Urinary bladder (tissue), 4 donors: ENCODE results near the gene EPS8L2. TPM values are rescaled to one million over a fixed set of nuclear protein-coding genes. Genes with fewer than 3 reads are reported as not detected.
"Not testable (repeated sequence)": the region's sequence is repeated elsewhere in the genome, so short reads cannot be mapped to it uniquely, and the experiment has no call there.

Experiments used
- DNase-seq: peaks from one replicate; pipeline ENCODE4 v3.0.0-alpha.2; 2015; ENCODE audit errors: extremely low spot score
- H3K27ac ChIP-seq: one replicate; pipeline ENCODE4 v1.5.1; 2013; ENCODE audit warnings: low read depth, mild to moderate bottlenecking, moderate library complexity
- H3K36me3 ChIP-seq: one replicate; pipeline ENCODE4 v1.6.1; 2013; ENCODE audit warnings: mild to moderate bottlenecking, moderate library complexity; ENCODE audit not compliant: insufficient read depth
- H3K4me1 ChIP-seq: one replicate; pipeline ENCODE4 v1.6.1; 2013; ENCODE audit warnings: mild to moderate bottlenecking, moderate library complexity; ENCODE audit not compliant: insufficient read depth
- H3K4me3 ChIP-seq: one replicate; pipeline ENCODE4 v1.5.1; 2013; ENCODE audit warnings: low read depth, low read length
- WGBS: extraction: QIAGEN DNeasy Blood & Tissue Kit; methylation state at CpG from one replicate; pipeline ENCODE4 v1.1.7; 2013; 5-methylcytosine and 5-hydroxymethylcytosine counted together
- polyA plus RNA-seq: library from polyadenylated mRNA; stranded (reverse); fragments of 200-250 nt; gene quantifications from one replicate; pipeline ENCODE4 v1.2.3, GENCODE V29; 2013
- total RNA-seq: library from RNA; depleted of rRNA; stranded (reverse); fragments of >200 nt; gene quantifications from one replicate; pipeline ENCODE4 v1.2.3, GENCODE V29; 2014
- donor health status: healthy with polysubstance abuse.
- donor health status: healthy.

The EPS8L2 gene
- total and polyA plus RNA-seq, 2 donors, result 12.4 to 23.2 TPM

DNA sequence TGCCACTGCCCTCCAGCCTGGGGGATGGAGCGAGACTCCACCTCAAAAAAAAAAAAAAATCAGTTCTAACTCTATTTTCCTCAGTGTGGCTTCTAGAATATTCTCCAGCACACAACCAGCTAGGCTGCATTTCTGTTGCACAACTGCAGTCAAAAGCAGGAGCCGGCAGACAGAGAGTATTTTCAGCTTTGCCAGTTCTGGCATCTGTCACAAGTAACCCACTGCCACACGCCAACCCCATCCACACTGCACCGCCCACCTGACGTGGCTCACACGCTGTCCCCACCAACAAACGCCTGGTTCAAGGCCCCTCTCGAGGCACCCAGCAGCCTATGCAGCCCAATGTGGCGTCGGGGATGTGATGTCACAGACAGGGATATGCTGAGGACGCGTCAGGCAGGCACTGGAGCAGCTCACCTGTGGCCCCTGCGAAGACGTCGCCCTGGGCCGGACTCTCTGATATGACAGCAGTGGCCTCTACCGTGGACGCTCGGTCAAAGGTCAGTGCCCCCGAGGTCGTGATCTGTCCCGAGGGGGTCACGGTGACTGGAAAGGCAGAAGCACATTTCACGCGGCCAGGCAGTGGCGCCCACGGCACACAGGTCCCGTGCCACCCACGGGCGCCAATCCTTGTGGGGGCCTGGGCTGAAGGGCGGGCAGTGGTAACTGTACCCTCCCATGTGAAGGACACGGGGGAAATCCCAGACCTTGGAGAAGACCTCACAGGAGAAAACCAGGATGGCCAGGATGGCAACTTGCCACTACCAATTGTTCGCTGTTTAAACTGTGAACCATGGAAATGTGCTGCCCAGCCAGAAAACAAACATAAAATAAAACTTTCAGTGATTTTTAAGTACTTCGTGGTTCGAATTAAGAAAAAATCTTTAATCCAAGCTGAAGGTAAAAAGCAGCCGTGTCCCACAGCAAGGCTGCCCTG lies 26.5 kb upstream of the EPS8L2 start:
- H3K27ac ChIP-seq, result no peak overlapping the region
- DNase-seq, result no peak
- no peaks in the 10 kb centered on the region for H3K36me3 ChIP-seq
- H3K4me3 ChIP-seq, result no peak overlapping the region
- H3K4me1 ChIP-seq, result no peaks in the 10 kb centered on the region
- WGBS, result 94% methylated on average over 36 of the region's 36 CpGs

DNA sequence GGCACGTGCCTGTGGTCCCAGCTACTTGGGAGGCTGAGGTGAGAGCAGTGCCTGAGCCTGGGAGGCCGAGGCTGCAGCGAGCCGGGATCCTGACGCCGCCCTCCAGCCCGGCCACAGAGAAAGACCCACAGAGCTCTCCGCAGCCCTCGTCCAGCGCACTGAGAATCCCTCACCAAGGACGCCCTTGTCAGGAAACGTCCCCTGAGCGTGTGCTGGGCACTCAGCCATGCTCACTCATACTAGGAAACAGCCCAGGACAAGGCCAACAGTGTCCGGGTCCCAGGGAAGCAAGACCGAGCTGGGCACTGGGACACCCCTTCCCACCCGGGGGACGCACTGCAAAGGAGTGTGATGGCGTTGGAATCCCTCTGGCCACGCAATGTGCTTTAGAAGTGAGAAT lies 25.6 kb upstream of the EPS8L2 start:
- Histone ChIP-seq H3K4me3 (no peak overlapping the region), H3K36me3 (no peaks in the 10 kb centered on the region), H3K27ac (no peak overlapping the region), H3K4me1 (no peaks in the 10 kb centered on the region)
- DNase-seq, result no peak
- WGBS, result 86% methylated on average over 19 of the region's 19 CpGs

DNA sequence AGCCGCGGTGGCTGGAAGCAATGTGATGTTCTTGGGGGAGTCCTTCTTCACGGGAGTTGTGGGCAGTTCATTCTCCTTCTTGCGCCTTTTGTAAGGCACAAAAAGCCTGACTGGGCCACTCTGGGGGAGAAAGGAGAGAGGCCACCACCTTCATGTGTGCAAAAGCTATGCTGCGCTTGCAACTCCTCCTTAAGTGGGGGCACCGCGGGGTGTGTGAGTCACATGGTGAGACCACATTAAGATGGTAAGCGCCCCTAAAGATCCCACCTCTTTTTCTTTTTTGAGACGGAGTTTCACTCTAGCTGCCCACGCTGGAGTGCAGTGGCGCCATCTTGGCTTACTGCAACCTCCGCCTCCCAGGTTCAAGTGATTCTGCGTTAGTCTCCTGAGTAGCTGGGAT lies 25.1 kb upstream of the EPS8L2 start:
- no peaks in the 10 kb centered on the region for H3K36me3 ChIP-seq
- 95% methylated on average over 13 of the region's 13 CpGs for WGBS
- no peak overlapping the region for H3K4me3 ChIP-seq
- no peak overlapping the region for H3K27ac ChIP-seq
- no peak for DNase-seq
- H3K4me1 ChIP-seq, result no peaks in the 10 kb centered on the region

DNA sequence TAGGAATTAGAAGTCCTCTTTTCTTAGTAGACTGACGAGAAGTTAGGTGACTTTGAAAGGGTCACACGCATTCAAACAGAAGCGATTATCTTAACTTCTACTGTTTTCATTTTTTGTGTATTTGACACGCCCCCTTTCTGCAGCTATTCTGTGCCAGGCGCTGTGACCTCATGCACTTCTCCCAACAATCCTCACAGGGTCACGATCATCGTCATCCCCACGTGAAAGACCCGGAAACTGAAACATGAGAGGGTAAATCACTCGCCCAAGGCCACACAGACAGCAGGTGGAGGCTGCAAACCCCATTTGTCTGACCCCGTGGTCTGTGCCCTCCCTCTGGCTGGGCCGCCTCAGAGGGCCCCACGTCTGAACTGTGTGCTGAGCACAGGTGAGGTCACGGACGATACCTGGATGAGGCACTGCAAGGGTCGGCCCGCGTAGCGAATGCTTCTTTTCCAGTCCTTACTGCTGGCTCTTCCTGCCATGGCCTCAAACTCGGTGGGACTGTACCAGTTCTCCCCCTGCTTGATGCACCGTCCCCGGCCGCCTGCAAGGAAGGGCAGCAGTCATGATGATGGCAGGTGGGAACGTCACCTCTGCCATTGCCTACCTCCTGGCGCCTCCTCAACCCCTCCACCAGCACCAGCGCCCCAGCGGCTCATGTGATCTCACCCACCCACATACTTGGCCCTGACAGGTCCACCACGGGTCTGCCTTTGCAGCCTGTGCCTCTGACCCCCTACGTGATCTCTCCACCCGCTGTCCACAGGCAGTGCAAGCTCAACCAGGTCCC lies 19.4 kb upstream of the EPS8L2 start:
- WGBS, result 91% methylated on average over 30 of the region's 30 CpGs
- Histone ChIP-seq H3K4me3 (no peak overlapping the region), H3K27ac (no peak overlapping the region), H3K36me3 (peaks cover 6% of the 10 kb centered on the region), H3K4me1 (no peaks in the 10 kb centered on the region)
- no peak for DNase-seq

DNA sequence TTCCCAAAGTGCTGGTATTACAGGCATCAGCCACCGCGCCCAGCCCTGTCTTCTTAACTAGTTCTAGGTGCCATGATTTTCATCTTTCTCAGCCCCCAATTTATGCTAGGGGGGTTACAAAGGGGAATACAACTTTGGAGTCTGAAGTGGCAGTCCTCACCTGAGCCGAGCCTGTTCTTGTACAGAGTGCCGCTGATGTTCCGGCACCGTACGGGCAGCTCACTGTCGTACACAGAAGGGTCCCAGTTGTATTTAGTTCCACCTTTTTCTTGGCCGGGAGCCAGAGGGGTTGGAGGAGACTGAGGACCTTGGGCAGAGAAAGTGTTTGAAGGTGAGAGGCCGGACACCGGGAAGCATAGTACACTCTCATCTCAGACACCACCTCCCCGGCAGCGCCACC lies 18.3 kb upstream of the EPS8L2 start:
- Histone ChIP-seq H3K27ac (no peak overlapping the region), H3K36me3 (peaks cover 6% of the 10 kb centered on the region), H3K4me3 (no peak overlapping the region), H3K4me1 (no peaks in the 10 kb centered on the region)
- 90% methylated on average over 13 of the region's 13 CpGs for WGBS
- DNase-seq, result no peak

DNA sequence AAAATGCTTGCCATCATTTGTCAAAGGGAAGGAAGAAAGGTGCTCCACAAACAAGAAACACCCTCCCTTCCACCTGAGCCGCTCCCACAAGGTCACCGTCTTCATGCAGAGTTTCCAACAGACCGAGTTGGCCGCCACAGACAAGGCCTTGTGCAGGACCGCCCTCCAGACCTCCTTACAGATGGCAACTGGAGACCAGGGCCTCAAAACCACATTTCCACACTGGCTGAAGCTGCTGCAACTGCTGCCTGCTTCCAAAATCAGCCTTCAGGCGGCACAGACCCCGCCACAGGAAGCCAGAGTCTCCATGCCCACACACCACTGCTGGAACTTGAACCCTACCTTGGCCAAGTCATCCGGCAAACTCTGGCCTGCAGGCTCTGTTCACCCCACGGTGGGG lies 17.4 kb upstream of the EPS8L2 start:
- WGBS, result 87% methylated on average over 9 of the region's 9 CpGs
- Histone ChIP-seq H3K36me3 (peaks cover 6% of the 10 kb centered on the region), H3K4me1 (no peaks in the 10 kb centered on the region)

DNA sequence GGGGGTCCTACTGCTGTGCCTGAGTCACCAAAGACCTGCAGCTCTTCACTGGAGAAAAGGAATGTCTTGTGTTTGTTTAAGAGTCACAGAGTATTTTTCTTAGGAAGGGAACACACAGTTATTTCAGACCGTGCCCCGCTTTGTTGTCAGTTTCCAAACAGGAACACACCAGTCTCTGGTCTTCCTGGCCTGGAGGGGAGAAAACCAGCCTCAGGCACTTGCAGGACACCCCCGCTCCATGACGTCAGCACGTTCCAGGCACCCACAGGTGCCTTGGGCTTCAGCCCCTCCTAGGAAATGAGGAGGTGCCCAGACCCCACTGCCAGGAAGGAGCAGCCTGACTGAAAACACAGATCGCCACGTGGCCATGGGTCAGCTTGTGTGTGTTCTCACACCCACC lies 16.4 kb upstream of the EPS8L2 start:
- peaks cover 6% of the 10 kb centered on the region for H3K36me3 ChIP-seq
- whole genome bisulfite sequencing, result 84% methylated on average over 7 of the region's 7 CpGs
- H3K27ac ChIP-seq, result no peak overlapping the region
- no peak overlapping the region for H3K4me3 ChIP-seq
- DNase-seq, result no peak
- peaks cover 6% of the 10 kb centered on the region for H3K4me1 ChIP-seq

More for the DNA sequence above, 17.4 kb upstream of the EPS8L2 start:
- Histone ChIP-seq H3K27ac (no peak overlapping the region), H3K4me3 (no peak overlapping the region)
- no peak for DNase-seq

DNA sequence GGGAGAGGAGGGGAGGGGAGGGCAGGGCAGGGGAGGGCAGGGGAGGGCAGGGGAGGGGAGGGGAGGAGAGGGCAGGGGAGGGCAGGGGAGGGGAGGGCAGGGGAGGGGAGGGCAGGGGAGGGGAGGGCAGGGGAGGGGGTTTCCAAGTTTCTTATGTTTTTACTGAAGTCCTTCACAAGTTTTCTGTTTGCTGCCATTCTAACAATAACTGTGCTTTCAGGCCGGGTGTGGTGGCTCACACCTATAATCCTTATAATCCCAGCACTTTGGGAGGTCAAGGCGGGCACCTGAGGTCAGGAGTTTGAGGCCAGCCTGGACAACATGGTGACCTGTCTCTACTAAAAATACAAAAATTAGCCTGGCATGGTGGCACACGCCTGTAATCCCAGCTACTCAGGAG lies 15.8 kb upstream of the EPS8L2 start:
- H3K36me3 ChIP-seq, H3K27ac ChIP-seq: not testable (repeated sequence)
- 97% methylated on average over 3 of the region's 3 CpGs for WGBS

DNA sequence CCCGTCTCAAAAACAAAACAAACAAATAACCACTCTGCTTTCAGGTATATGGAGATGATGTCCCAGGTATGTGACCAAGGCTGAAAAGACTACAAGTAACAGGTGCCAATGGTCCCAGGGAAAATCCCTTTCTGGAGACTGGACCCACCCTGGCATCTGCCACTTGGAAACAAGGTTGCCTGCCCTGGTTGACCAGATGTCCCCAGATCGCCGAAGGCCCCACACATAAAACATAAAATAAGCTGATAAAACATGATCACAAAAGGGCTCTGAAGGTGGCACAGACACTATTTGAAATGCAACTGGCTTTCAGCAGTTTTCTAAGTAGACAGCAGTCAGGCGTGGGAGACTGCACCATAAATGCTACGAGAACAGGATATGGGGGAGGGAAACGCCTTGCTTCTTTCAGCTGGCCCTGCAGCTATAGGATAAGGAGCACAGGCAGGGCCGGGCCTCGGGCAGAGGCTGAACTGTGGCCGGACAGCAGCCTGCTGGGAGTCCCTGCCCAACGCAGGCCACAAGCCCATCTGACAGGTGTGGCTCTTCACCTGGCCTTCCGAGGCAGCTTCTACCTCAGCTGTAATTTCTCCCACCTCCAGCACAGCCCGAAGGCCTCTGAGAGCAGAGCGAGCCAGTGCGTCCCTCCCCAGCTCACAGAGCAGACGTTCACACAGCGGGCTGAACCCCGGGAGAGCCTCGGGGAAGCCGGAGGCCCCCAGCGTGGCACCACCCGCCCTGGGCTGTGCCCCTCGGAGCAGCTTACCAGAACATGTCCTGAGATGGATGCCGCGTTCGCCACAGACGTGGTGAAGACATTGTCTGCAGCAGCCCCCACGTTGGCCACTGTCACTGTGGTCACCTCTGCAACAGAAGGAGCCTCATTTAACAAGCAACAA lies 15.0 kb upstream of the EPS8L2 start:
- no peak overlapping the region for H3K27ac ChIP-seq
- WGBS, result 81% methylated on average over 27 of the region's 27 CpGs
- H3K4me1 ChIP-seq, result peaks cover 6% of the 10 kb centered on the region
- no peak for DNase-seq
- peaks cover 6% of the 10 kb centered on the region for H3K36me3 ChIP-seq
- H3K4me3 ChIP-seq, result no peak overlapping the region

More for the DNA sequence above, 15.8 kb upstream of the EPS8L2 start:
- not testable (repeated sequence) for H3K4me1 ChIP-seq, H3K4me3 ChIP-seq, DNase-seq

DNA sequence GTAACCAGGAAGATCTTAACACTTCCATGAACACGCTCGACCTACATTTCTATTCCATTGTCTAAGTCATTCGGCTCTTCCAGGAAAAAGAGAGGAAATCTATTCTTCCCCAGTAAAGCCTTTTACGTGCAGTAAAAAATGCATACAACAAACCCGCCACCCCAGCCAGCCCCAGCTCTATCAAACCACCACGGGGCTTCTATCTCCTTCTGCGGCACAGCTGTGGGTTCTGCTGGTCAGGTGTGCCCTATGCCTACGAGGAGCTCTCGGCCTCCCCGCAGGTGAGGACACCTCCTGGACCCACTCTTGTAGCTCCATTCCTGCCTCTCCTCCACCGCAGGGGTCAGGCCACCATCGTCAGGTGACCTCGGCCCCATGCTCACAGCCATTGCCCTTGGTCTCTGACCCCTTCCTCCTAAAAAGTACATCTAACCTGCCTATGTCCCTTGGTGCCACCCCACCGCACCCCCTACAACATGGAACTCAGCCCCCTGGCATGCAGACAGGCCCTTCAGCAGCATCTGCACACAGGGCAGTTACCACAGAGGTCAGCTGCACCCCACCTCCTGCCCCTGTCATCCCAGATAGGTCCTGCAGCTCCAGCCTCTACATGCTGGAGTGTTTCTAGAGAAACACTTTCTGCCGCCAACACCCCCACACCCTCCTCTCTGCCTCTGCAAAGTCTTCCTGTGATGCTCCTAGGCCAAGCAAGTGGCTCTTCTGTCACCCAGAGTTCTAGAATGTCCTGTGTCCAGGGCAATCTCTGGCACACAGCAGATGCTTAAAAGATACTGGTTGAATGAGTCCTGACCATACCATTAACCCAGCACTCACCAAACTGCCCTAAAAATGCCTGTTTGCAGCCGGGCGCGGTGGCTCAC lies 14.1 kb upstream of the EPS8L2 start:
- DNase-seq, result no peak
- Histone ChIP-seq H3K27ac (no peak overlapping the region), H3K4me3 (no peak overlapping the region), H3K4me1 (peaks cover 8% of the 10 kb centered on the region), H3K36me3 (peaks cover 6% of the 10 kb centered on the region)
- WGBS, result 91% methylated on average over 18 of the region's 18 CpGs

DNA sequence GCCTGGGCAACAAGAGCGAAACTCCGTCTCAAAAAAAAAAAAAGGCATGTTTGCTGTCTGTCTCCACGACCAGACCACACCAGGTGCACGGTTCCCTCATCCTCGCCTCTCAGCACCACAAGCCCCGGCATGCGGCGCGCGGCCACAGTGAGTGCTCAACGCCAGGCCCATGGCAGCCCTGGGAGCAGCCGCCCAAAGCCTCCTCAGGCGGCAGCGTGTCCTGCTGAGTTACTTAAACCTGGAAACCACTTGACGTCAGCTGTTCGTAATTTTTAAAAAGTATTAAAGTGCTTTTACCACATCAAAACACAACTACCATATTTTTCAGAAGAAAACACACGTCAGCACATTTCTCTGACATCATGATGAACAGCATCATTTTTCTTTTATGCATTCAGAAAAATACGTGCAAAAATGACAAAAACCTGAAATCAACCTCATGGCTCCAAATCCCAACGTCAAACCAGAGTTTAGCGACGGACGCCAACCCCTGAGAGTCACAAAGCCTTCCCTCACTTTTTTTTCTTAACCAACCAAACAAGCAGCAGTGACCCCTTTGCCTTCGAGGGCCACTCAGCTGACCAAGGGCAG lies 13.1 kb upstream of the EPS8L2 start:
- no peak overlapping the region for H3K27ac ChIP-seq
- WGBS, result 82% methylated on average over 23 of the region's 23 CpGs
- no peak for DNase-seq
- no peak overlapping the region for H3K4me3 ChIP-seq
- peaks cover 8% of the 10 kb centered on the region for H3K4me1 ChIP-seq
- peaks cover 3% of the 10 kb centered on the region for H3K36me3 ChIP-seq

DNA sequence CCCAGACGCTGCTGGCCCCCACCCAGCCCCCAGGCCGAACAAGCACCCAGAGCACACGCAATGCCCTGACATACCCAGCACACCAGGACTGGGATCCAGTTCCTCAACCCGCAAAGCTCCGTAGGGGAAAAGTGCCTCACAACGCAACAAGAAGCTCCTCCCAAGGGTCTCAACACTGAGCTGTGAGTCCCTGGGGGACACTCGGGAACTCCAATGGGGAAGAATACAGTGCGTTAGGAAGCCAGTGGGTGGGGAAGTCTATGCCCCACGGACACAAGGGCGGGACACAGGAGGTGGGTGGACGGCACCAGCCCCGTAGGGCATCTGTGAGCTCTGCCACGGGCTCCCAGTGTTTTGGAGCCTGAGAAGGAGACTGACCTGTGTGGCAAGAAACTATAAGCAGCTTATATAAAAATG lies 12.6 kb upstream of the EPS8L2 start:
- Histone ChIP-seq H3K4me3 (no peak overlapping the region), H3K36me3 (peaks cover 3% of the 10 kb centered on the region), H3K27ac (peak overlapping the region; percentile 74), H3K4me1 (peaks cover 8% of the 10 kb centered on the region)
- 45% methylated on average over 13 of the region's 13 CpGs for WGBS
- DNase-seq, result no peak
